DND-41 (cell line): ENCODE results near the gene PHLDB2.

Experiments
- ATAC-seq: fragments of 200-7000 bp; cut with Tn5 transposase; 3 replicates; pipeline ENCODE4 v1.9.1; 2021; ENCODE audit warnings: low read depth; ENCODE audit not compliant: insufficient read depth
- DNase-seq: peaks from one replicate; pipeline ENCODE4 v3.0.0-alpha.2; 2020
- H2AFZ ChIP-seq: 2 replicates; pipeline ENCODE4 v1.6.0; 2012; ENCODE audit warnings: low read depth, low read length
- H3K27ac ChIP-seq: 2 replicates; pipeline ENCODE4 v1.5.1; 2012; ENCODE audit warnings: low read length, inconsistent platforms
- H3K27me3 ChIP-seq: fragments of 200-600 bp; sonication (generic); 2 replicates; pipeline ENCODE4 v1.6.0; 2012; ENCODE audit warnings: low read length, mild to moderate bottlenecking, inconsistent platforms; ENCODE audit not compliant: insufficient read depth, poor library complexity
- H3K36me3 ChIP-seq: 2 replicates; pipeline ENCODE4 v1.5.1; 2012; ENCODE audit warnings: low read length, inconsistent platforms; ENCODE audit not compliant: insufficient read depth
- H3K4me1 ChIP-seq: 2 replicates; pipeline ENCODE4 v1.5.1; 2012; ENCODE audit warnings: mild to moderate bottlenecking, low read length; ENCODE audit not compliant: insufficient read depth
- H3K4me2 ChIP-seq: 2 replicates; pipeline ENCODE4 v1.6.0; 2012; ENCODE audit warnings: mild to moderate bottlenecking, moderate library complexity, low read length, inconsistent platforms; ENCODE audit not compliant: insufficient read depth
- H3K4me3 ChIP-seq, 2 experiments: fragments of 200-600 bp in 1 of 2; shearing (Covaris generic) in 1 of 2; 2 replicates each; pipeline ENCODE4 v1.5.1; 2012 to 2016; ENCODE audit warnings: inconsistent platforms in 2 of 2, low read length in 2 of 2, mild to moderate bottlenecking in 2 of 2, low read depth in 1 of 2, moderate library complexity in 1 of 2
- H3K79me2 ChIP-seq: 2 replicates; pipeline ENCODE4 v1.6.0; 2012; ENCODE audit warnings: low read length, inconsistent platforms; ENCODE audit not compliant: insufficient read depth
- H3K9ac ChIP-seq: 2 replicates; pipeline ENCODE4 v1.6.0; 2012; ENCODE audit warnings: low read depth, mild to moderate bottlenecking, inconsistent platforms, low read length, moderate library complexity
- H3K9me3 ChIP-seq: 2 replicates; pipeline ENCODE4 v1.5.1; 2012; ENCODE audit warnings: low read length, moderate library complexity, mild to moderate bottlenecking, inconsistent platforms; ENCODE audit not compliant: insufficient read depth, severe bottlenecking
- H4K20me1 ChIP-seq: 2 replicates; pipeline ENCODE4 v1.6.0; 2012; ENCODE audit warnings: low read length; ENCODE audit not compliant: insufficient read depth
- EZH2 ChIP-seq: IDR thresholded peaks from 3 replicates; pipeline ENCODE4 v1.6.1; 2012; ENCODE audit warnings: borderline replicate concordance, low read depth, mild to moderate bottlenecking, moderate library complexity, low read length, inconsistent platforms; ENCODE audit not compliant: severe bottlenecking
- TF ChIP-seq, protein P1 (sequence below): IDR thresholded peaks from 2 replicates; pipeline ENCODE4 v1.5.1; 2012; ENCODE audit warnings: borderline replicate concordance, low read length, moderate library complexity, mild to moderate bottlenecking; ENCODE audit not compliant: poor library complexity, severe bottlenecking; ENCODE audit errors: extremely low read depth

PHLDB2 gene

GRCh38 chr3:111926266-111926676, 67.2 kb downstream of the PHLDB2 start:
- no peaks in the 10 kb centered on the region for H3K27me3 ChIP-seq
- no peak for TF ChIP-seq EZH2
- TF ChIP-seq, protein P1, sequence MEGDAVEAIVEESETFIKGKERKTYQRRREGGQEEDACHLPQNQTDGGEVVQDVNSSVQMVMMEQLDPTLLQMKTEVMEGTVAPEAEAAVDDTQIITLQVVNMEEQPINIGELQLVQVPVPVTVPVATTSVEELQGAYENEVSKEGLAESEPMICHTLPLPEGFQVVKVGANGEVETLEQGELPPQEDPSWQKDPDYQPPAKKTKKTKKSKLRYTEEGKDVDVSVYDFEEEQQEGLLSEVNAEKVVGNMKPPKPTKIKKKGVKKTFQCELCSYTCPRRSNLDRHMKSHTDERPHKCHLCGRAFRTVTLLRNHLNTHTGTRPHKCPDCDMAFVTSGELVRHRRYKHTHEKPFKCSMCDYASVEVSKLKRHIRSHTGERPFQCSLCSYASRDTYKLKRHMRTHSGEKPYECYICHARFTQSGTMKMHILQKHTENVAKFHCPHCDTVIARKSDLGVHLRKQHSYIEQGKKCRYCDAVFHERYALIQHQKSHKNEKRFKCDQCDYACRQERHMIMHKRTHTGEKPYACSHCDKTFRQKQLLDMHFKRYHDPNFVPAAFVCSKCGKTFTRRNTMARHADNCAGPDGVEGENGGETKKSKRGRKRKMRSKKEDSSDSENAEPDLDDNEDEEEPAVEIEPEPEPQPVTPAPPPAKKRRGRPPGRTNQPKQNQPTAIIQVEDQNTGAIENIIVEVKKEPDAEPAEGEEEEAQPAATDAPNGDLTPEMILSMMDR, result no peak
- no peak overlapping the region for H3K27ac ChIP-seq
- DNase-seq (no peak), ATAC-seq (no peak)
- H3K4me3 ChIP-seq, result no peak overlapping the region
- no peak overlapping the region for H3K4me2 ChIP-seq
- no peaks in the 10 kb centered on the region for H3K36me3 ChIP-seq
- no peak overlapping the region for H2AFZ ChIP-seq
- no peaks in the 10 kb centered on the region for H3K79me2 ChIP-seq
- no peak overlapping the region for H3K9ac ChIP-seq
- no peaks in the 10 kb centered on the region for H4K20me1 ChIP-seq
- H3K4me1 ChIP-seq, result no peaks in the 10 kb centered on the region
- H3K9me3 ChIP-seq, result no peaks in the 10 kb centered on the region

DNA sequence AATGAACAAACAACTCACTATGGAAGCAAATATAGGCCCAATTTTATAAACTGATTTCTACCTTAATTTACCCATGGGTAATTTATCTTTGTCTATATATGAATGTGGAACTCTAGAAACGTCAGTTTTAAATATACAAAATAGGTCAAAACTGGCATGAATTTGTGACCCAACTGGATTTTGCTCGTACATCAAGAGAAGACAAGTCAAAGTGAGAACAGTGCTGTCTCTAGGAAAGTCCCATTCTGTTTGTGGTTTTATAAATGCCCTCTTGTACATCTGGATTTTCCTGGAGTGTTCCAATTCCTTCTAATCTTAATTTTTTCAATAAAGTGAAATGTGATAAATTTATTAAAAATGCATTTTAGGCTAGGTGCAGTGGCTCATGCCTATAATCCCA, 69.5 kb downstream of the PHLDB2 start:
- Histone ChIP-seq H3K79me2 (no peaks in the 10 kb centered on the region), H3K9me3 (no peaks in the 10 kb centered on the region), H3K9ac (no peak overlapping the region), H3K4me3 (no peak overlapping the region), H4K20me1 (no peaks in the 10 kb centered on the region), H2AFZ (no peak overlapping the region), H3K4me1 (no peaks in the 10 kb centered on the region), H3K27ac (no peak overlapping the region), H3K4me2 (no peak overlapping the region), H3K36me3 (no peaks in the 10 kb centered on the region), H3K27me3 (no peaks in the 10 kb centered on the region)
- DNase-seq (no peak), ATAC-seq (no peak)
- TF ChIP-seq EZH2, result no peak
- TF ChIP-seq, protein P1, result no peak

DNA sequence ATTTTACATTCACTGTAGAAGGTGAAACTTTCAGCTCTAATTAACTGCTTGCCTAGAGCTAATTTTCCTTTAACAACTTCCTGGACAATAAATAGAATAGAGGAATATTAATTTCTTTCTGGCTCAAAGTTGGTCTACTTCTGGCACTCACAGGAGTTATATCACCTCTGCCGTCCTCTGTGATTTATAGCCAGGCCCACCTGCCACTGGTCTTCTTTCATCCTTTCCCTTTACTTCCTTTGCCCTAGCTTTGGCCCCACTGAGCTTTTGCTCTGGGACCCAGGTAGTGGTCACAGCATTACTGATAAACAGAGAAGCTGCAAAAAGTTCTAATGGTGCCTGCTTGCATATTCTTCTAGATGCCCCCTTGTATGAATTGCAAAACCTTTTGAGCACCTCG, 70.4 kb downstream of the PHLDB2 start:
- Histone ChIP-seq H3K4me3 (no peak overlapping the region), H4K20me1 (no peaks in the 10 kb centered on the region), H3K9ac (no peak overlapping the region), H3K27me3 (no peaks in the 10 kb centered on the region), H3K4me1 (no peaks in the 10 kb centered on the region), H3K9me3 (no peaks in the 10 kb centered on the region), H2AFZ (no peak overlapping the region), H3K27ac (no peak overlapping the region), H3K36me3 (no peaks in the 10 kb centered on the region), H3K79me2 (no peaks in the 10 kb centered on the region), H3K4me2 (no peak overlapping the region)
- TF ChIP-seq EZH2, result no peak
- TF ChIP-seq, protein P1, result no peak
- ATAC-seq (no peak), DNase-seq (no peak)

- DNase-seq (no peak), ATAC-seq (no peak)
- Histone ChIP-seq H3K9ac (no peak overlapping the region), H3K27ac (no peak overlapping the region), H4K20me1 (no peaks in the 10 kb centered on the region), H3K36me3 (no peaks in the 10 kb centered on the region), H3K79me2 (no peaks in the 10 kb centered on the region), H2AFZ (no peak overlapping the region), H3K4me3 (no peak overlapping the region), H3K4me2 (no peak overlapping the region), H3K4me1 (no peaks in the 10 kb centered on the region), H3K27me3 (no peaks in the 10 kb centered on the region), H3K9me3 (no peaks in the 10 kb centered on the region)
- TF ChIP-seq, protein P1, result no peak
- TF ChIP-seq EZH2, result no peak
Observed at GRCh38 chr3:111932946-111933345, 73.9 kb downstream of the PHLDB2 start.
